ENCODE measurements around the gene CLCN3. TPM values are rescaled to one million over a fixed set of nuclear protein-coding genes. Genes with fewer than 3 reads are reported as not detected.

CLCN3 gene
- total and polyA plus RNA-seq, 9 of the 15 experiments (the other 6 are each of a cell fraction or from before 2014, with no cell fraction given): 12.7 to 60.6 (median 38.5) TPM

GRCh38 chr4:169658975-169659715 is 38.8 kb downstream of the CLCN3 start:
- no peaks in the 10 kb centered on the region; the same call in 1 of the 2 replicates for H3K9me3 ChIP-seq (replicated peaks; ENCODE audit: control insufficient read depth, insufficient read depth, low read depth, low read length)
- 0 out of 3 replicates have a peak, but pooled peaks cover 4% of the 10 kb centered on the region for H3K36me3 ChIP-seq (ENCODE audit: control insufficient read depth, insufficient read depth, low read length)
- POLR2A ChIA-PET: interaction anchor here (1.2 to 6.6 kb wide), 15 partner anchors 9 to 49 kb away, joined by 4 to 51 read pairs (median 7); partner anchors contain the start of genes CLCN3 and NEK1
- ATAC-seq (peak; percentile 16), DNase-seq (ENCODE audit: extremely low read depth in 1 of 4, low spot score in 3 of 4) (peak in 1 of 4 experiments; percentile 41), FAIRE-seq (peak; percentile 78)
- CTCF ChIA-PET (ENCODE audit: low intra/inter-chr PET ratio): no interaction called here
- peak overlapping the region; percentile 93 for H3K27ac ChIP-seq (ENCODE audit: extremely low read depth, low read depth, low read length)
- peak overlapping the region; percentile 68 for H3K4me2 ChIP-seq (ENCODE audit: insufficient read depth, low read length)
- WGBS (ENCODE audit: insufficient coverage, low coverage, missing lambda C conversion rate): under 1% methylated on average over 6 of the region's 6 CpGs
- in situ Hi-C loops (cut with MboI) (loop anchor here (5.0 kb wide), 1 partner anchor 37 kb away; the partner anchor contains the start of gene CLCN3), intact Hi-C loops (cut with micrococcal nuclease) (no loop called here)
- H2AFZ ChIP-seq (ENCODE audit: low read depth, low read length): peak overlapping the region; percentile 50
- BruUV-seq (replicated peaks): TSS peak; percentile 98
- TF ChIP-seq FOXJ2 (tag; IDR thresholded peaks at IDR 0.05): peak; percentile 44; the same call in 1 of the 2 replicates
- TF ChIP-seq ZNF766 (CRISPR knock-in tag; conservative IDR thresholded peaks at IDR 0.05): peak; percentile 61; the same call in 1 of the 2 replicates
- TF ChIP-seq U2AF1 (optimal IDR thresholded peaks at IDR 0.05; ENCODE audit: low read depth, low read length): no peak
- H3K9me1 ChIP-seq (ENCODE audit: control insufficient read depth, insufficient read depth, low read length): no peaks in the 10 kb centered on the region
- H3K27me3 ChIP-seq (ENCODE audit: control insufficient read depth in 2 of 2, insufficient read depth in 2 of 2, low read length in 2 of 2): no peaks in the 10 kb centered on the region
- peaks cover 0 to 4% of the 10 kb centered on the region in 2 experiments; a peak in 3 of 5 replicates for H3K4me1 ChIP-seq (replicated peaks in 1 of 2; ENCODE audit: control insufficient read depth in 2 of 2, insufficient read depth in 2 of 2, low read length in 2 of 2)
- H3K4me3 ChIP-seq: peak overlapping the region; percentile 21
- H3K79me2 ChIP-seq (ENCODE audit: control insufficient read depth, insufficient read depth, low read length): peaks cover 91% of the 10 kb centered on the region
- H3K9ac ChIP-seq (ENCODE audit: insufficient read depth in 1 of 2, low read depth in 2 of 2, low read length in 2 of 2): peak overlapping the region in 1 of 2 experiments; percentile 89; a peak in 2 of 4 replicates
- no peaks in the 10 kb centered on the region for H4K20me1 ChIP-seq (replicated peaks; ENCODE audit: control insufficient read depth, insufficient read depth, low read length)

All from K562 (cell line).